SK-N-SH (cell line): ENCODE data around the gene CXXC1. TPM values are rescaled to one million over a fixed set of nuclear protein-coding genes. Genes with fewer than 3 reads are reported as not detected.

Experiments
- CTCF ChIA-PET: fragments of 300-600, 350-600 bp; formaldehyde crosslinking; extraction: SDS; loops from one replicate; lab custom pipeline; 2021; lab: Yijun Ruan, JAX
- POLR2A ChIA-PET: fragments of 350-600 bp; sonication (Branson Sonifier 250); formaldehyde crosslinking; extraction: SDS; loops from one replicate; lab custom pipeline; 2020; ENCODE audit warnings: antibody characterized with exemption, inconsistent platforms; lab: Yijun Ruan, JAX
- DNase-seq: peaks from one replicate; pipeline ENCODE4 v3.0.0; 2012
- H2AFZ ChIP-seq: fragments of 200-600 bp; sonication (generic); 2 replicates; pipeline ENCODE4 v1.8.1; 2016; ENCODE audit warnings: antibody characterized with exemption, mild to moderate bottlenecking, low read depth
- H3F3A ChIP-seq: fragments of 200-600 bp; sonication (generic); replicated peaks from 2 replicates; pipeline ENCODE3; 2016; ENCODE audit warnings: antibody characterized with exemption, mild to moderate bottlenecking; ENCODE audit not compliant: insufficient read depth
- H3K27ac ChIP-seq, 2 experiments: fragments of 200-500 bp in 1 of 2; fragments of 200-600 bp in 1 of 2; sonication (Bioruptor generic) in 1 of 2; sonication (generic), shearing (Covaris generic) in 1 of 2; 2 replicates each; pipeline versions ENCODE4 v1.5.1 to v1.6.1; 2014 to 2016; ENCODE audit warnings: low read depth in 2 of 2, inconsistent platforms in 1 of 2, low read length in 1 of 2, mild to moderate bottlenecking in 1 of 2, mixed read lengths in 1 of 2
- H3K27me3 ChIP-seq: fragments of 200-600 bp; sonication (generic), shearing (Covaris generic); 2 replicates; pipeline ENCODE4 v1.6.1; 2016; ENCODE audit warnings: mixed run types; ENCODE audit not compliant: insufficient read depth
- H3K36me3 ChIP-seq, 2 experiments: fragments of 200-500 bp in 1 of 2; fragments of 200-600 bp in 1 of 2; sonication (Bioruptor generic) in 1 of 2; sonication (generic) in 1 of 2; replicated peaks in 1 of 2; 2 replicates each; pipeline versions ENCODE3 to v1.5.1; 2014 to 2016; ENCODE audit warnings: low read length in 1 of 2, mild to moderate bottlenecking in 1 of 2; ENCODE audit not compliant: insufficient read depth in 2 of 2, control insufficient read depth in 1 of 2
- H3K4me1 ChIP-seq, 2 experiments: fragments of 200-500 bp in 1 of 2; fragments of 200-600 bp in 1 of 2; sonication (Bioruptor generic) in 1 of 2; sonication (generic), shearing (Covaris generic) in 1 of 2; 2 replicates each; pipeline versions ENCODE4 v1.5.1 to v1.6.1; 2014 to 2016; ENCODE audit warnings: low read depth in 1 of 2, low read length in 1 of 2, mixed run types in 1 of 2; ENCODE audit not compliant: insufficient read depth in 2 of 2, control insufficient read depth in 1 of 2
- H3K4me2 ChIP-seq: fragments of 200-600 bp; sonication (generic), shearing (Covaris generic); 2 replicates; pipeline ENCODE4 v1.6.1; 2017; ENCODE audit warnings: mixed run types
- H3K4me3 ChIP-seq, 2 experiments: fragments of 200-500 bp in 1 of 2; fragments of 200-600 bp in 1 of 2; sonication (Bioruptor generic) in 1 of 2; sonication (generic), shearing (Covaris generic) in 1 of 2; 2 replicates each; pipeline versions ENCODE4 v1.5.1 to v1.8.1; 2014 to 2016; ENCODE audit warnings: low read depth in 2 of 2, inconsistent platforms in 1 of 2, low read length in 1 of 2, mild to moderate bottlenecking in 1 of 2, mixed read lengths in 1 of 2, moderate library complexity in 1 of 2
- H3K79me2 ChIP-seq: fragments of 200-600 bp; sonication (generic); 2 replicates; pipeline ENCODE4 v1.8.1; 2017; ENCODE audit warnings: mild to moderate bottlenecking; ENCODE audit not compliant: insufficient read depth
- H3K9ac ChIP-seq: fragments of 200-600 bp; sonication (generic); 2 replicates; pipeline ENCODE4 v1.6.1; 2017; ENCODE audit warnings: mixed run types
- H3K9me2 ChIP-seq: fragments of 200-600 bp; sonication (generic); 2 replicates; pipeline ENCODE4 v1.6.1; 2017; ENCODE audit warnings: mixed run types
- H3K9me3 ChIP-seq: fragments of 200-600 bp; sonication (generic); 2 replicates; pipeline ENCODE4 v1.6.1; 2017; ENCODE audit warnings: mixed run types, mild to moderate bottlenecking, moderate library complexity
- H4K20me1 ChIP-seq: fragments of 200-600 bp; sonication (generic); 2 replicates; pipeline ENCODE4 v1.6.1; 2017; ENCODE audit warnings: mild to moderate bottlenecking, mixed run types; ENCODE audit not compliant: insufficient read depth
- CHD2 ChIP-seq: fragments of 150-350 bp; IDR thresholded peaks from 2 replicates; pipeline ENCODE4 v1.6.1; 2018; ENCODE audit warnings: low read length; ENCODE audit not compliant: partially characterized antibody
- CTCF ChIP-seq: fragments of 200-600 bp; sonication (generic); IDR thresholded peaks from 2 replicates; pipeline ENCODE4 v1.6.1; 2017; ENCODE audit warnings: antibody characterized with exemption, mild to moderate bottlenecking, moderate library complexity
- EZH2phosphoT487 ChIP-seq: fragments of 200-600 bp; sonication (generic); IDR thresholded peaks from 2 replicates; pipeline ENCODE4 v1.6.1; 2017; ENCODE audit warnings: low read depth, mixed run types, mild to moderate bottlenecking, antibody characterized with exemption, moderate library complexity, borderline replicate concordance
- JUND ChIP-seq: IDR thresholded peaks from 2 replicates; pipeline ENCODE4 v1.4.0; 2012
- MXI1 ChIP-seq: IDR thresholded peaks from 2 replicates; pipeline ENCODE4 v1.6.1; 2012; ENCODE audit warnings: mild to moderate bottlenecking, low read depth, low read length, improper control_type of control experiment
- RAD21 ChIP-seq: IDR thresholded peaks from 2 replicates; pipeline ENCODE4 v1.6.1; 2012; ENCODE audit warnings: mild to moderate bottlenecking, low read length
- RCOR1 ChIP-seq: fragments of 150-350 bp; IDR thresholded peaks from 2 replicates; pipeline ENCODE4 v1.6.1; 2017; ENCODE audit warnings: antibody characterized with exemption, low read length
- RFX5 ChIP-seq: IDR thresholded peaks from 2 replicates; pipeline ENCODE4 v1.6.1; 2012; ENCODE audit warnings: mild to moderate bottlenecking, improper control_type of control experiment, low read length
- RXRA ChIP-seq: IDR thresholded peaks from 2 replicates; pipeline ENCODE4 v1.4.0; 2012; ENCODE audit warnings: low read depth, mild to moderate bottlenecking, borderline replicate concordance
- TAF1 ChIP-seq: IDR thresholded peaks from 2 replicates; pipeline ENCODE4 v1.6.1; 2012; ENCODE audit warnings: low read depth, mild to moderate bottlenecking, low read length, moderate library complexity, borderline replicate concordance
- TCF12 ChIP-seq: IDR thresholded peaks from 2 replicates; pipeline ENCODE4 v1.4.0; 2012
- TEAD4 ChIP-seq: IDR thresholded peaks from 2 replicates; pipeline ENCODE4 v1.4.0; 2012; ENCODE audit warnings: mild to moderate bottlenecking, borderline replicate concordance; ENCODE audit not compliant: insufficient read depth
- USF1 ChIP-seq: IDR thresholded peaks from 2 replicates; pipeline ENCODE4 v1.4.0; 2012; ENCODE audit warnings: low read depth, borderline replicate concordance
- YY1 ChIP-seq: IDR thresholded peaks from 2 replicates; pipeline ENCODE4 v1.4.0; 2012; ENCODE audit warnings: low read depth, mild to moderate bottlenecking
- WGBS: methylation state at CpG from one replicate; pipeline ENCODE4 v1.1.6; 2017; ENCODE audit warnings: low lambda C conversion rate; 5-methylcytosine and 5-hydroxymethylcytosine counted together
- polyA plus RNA-seq, 3 experiments: library from polyadenylated mRNA; depleted of rRNA; stranded (reverse); fragments of >200 nt; gene quantifications; 2 replicates each; pipeline ENCODE4 v1.2.3, GENCODE V29; 2012
- TF ChIP-seq, protein P1 (sequence below): fragments of 150-350 bp; IDR thresholded peaks from 2 replicates; pipeline ENCODE4 v1.6.1; 2017; ENCODE audit warnings: antibody characterized with exemption, low read length, low read depth, borderline replicate concordance
- TF ChIP-seq, protein P2 (sequence below): IDR thresholded peaks from 2 replicates; pipeline ENCODE4 v1.4.0; 2012; ENCODE audit warnings: low read depth

CXXC1 gene
- polyA plus RNA-seq, 1 of the 3 experiments (the other 2 are of a cell fraction): 128 TPM

- Histone ChIP-seq H3K36me3 (peaks cover 59 to 100% of the 10 kb centered on the region in 2 experiments), H3K4me3 (no peak overlapping the region)
- no peak for DNase-seq
Measured at GRCh38 chr18:50274044-50274442, 13.4 kb downstream of the CXXC1 start.

More at GRCh38 chr18:50274044-50274442, 13.4 kb downstream of the CXXC1 start:
- H3F3A ChIP-seq: peaks cover 6% of the 10 kb centered on the region
- peaks cover 0 to 1% of the 10 kb centered on the region in 2 experiments; a peak in 2 of 4 replicates for H3K4me1 ChIP-seq
- peaks cover 19% of the 10 kb centered on the region for H3K79me2 ChIP-seq
- H3K4me2 ChIP-seq: no peak overlapping the region
- ChIA-PET CTCF (interaction anchor here (1.1 kb wide), 2 partner anchors 8 to 83 kb away, joined by 3 to 4 read pairs; no protein-coding TSS in a partner anchor), POLR2A (interaction anchor here (1.1 kb wide), 1 partner anchor 8 kb away, joined by 4 read pairs; the partner anchor contains the start of gene MBD1)
- no peaks in the 10 kb centered on the region for H3K9me2 ChIP-seq
- H3K27ac ChIP-seq: no peak overlapping the region
- H3K27me3 ChIP-seq: no peaks in the 10 kb centered on the region
- no peak overlapping the region for H3K9ac ChIP-seq
- 0 out of 2 replicates have a peak, but pooled peaks cover 3% of the 10 kb centered on the region for H4K20me1 ChIP-seq
- TF ChIP-seq USF1: no peak
- TF ChIP-seq, protein P1, sequence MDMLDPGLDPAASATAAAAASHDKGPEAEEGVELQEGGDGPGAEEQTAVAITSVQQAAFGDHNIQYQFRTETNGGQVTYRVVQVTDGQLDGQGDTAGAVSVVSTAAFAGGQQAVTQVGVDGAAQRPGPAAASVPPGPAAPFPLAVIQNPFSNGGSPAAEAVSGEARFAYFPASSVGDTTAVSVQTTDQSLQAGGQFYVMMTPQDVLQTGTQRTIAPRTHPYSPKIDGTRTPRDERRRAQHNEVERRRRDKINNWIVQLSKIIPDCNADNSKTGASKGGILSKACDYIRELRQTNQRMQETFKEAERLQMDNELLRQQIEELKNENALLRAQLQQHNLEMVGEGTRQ: no peak
- TF ChIP-seq JUND: no peak
- no peak for TF ChIP-seq TEAD4
- TF ChIP-seq RCOR1: no peak
- TF ChIP-seq YY1: no peak
- TF ChIP-seq RFX5: no peak
- no peak for TF ChIP-seq EZH2phosphoT487
- TF ChIP-seq CTCF: no peak
- TF ChIP-seq TCF12: no peak
- no peak for TF ChIP-seq RAD21
- TF ChIP-seq, protein P2, sequence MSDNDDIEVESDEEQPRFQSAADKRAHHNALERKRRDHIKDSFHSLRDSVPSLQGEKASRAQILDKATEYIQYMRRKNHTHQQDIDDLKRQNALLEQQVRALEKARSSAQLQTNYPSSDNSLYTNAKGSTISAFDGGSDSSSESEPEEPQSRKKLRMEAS: no peak
- no peak for TF ChIP-seq MXI1
- TF ChIP-seq TAF1: no peak
- TF ChIP-seq RXRA: no peak
- TF ChIP-seq CHD2: no peak
- 98% methylated on average over 17 of the region's 17 CpGs for WGBS
- no peaks in the 10 kb centered on the region for H3K9me3 ChIP-seq
- H2AFZ ChIP-seq: no peak overlapping the region
